OCI-LY1 (cell line): ENCODE results near the gene USPL1.

ENCODE experiments used
- CTCF ChIP-seq: fragments of 200-600 bp; sonication (generic), shearing (Covaris generic); IDR thresholded peaks from 2 replicates; pipeline ENCODE4 v1.5.1; 2017; ENCODE audit warnings: mild to moderate bottlenecking, antibody characterized with exemption, low read length, moderate library complexity, mixed read lengths
- EZH2 ChIP-seq: fragments of 200-600 bp; sonication (generic), shearing (Covaris generic); IDR thresholded peaks from 2 replicates; pipeline ENCODE4 v1.8.0; 2017; ENCODE audit warnings: borderline replicate concordance, mixed run types, mild to moderate bottlenecking, antibody characterized with exemption, low read length, moderate library complexity, mixed read lengths

GRCh38 chr13:30647824-30648521 lies 30.3 kb downstream of the USPL1 start:
- no peak for TF ChIP-seq CTCF
- TF ChIP-seq EZH2: no peak
